HCT116 (cell line): ENCODE data around the gene ZCCHC24. TPM values are rescaled to one million over a fixed set of nuclear protein-coding genes. Genes with fewer than 3 reads are reported as not detected.

Experiments used
- ATAC-seq: fragments of 200-7000 bp; cut with Tn5 transposase; 2 replicates; pipeline ENCODE4 v1.9.1; 2020; ENCODE audit warnings: mild to moderate bottlenecking, moderate library complexity
- BruUV-seq: library from RNA; stranded (reverse); fragments of 400-500 nt; replicated peaks from 2 replicates; lab custom pipeline; 2021; lab: Mats Ljungman, UMichigan
- CTCF ChIA-PET: fragments of 300-600 bp; sonication (Branson Sonifier 250); formaldehyde crosslinking; loops from one replicate; lab custom pipeline; 2021; ENCODE audit warnings: antibody characterized with exemption; lab: Charles Lee
- POLR2A ChIA-PET: fragments of 300-600, 350-600 bp; sonication (Branson Sonifier 250); formaldehyde crosslinking; loops from one replicate; lab custom pipeline; 2021; ENCODE audit warnings: antibody characterized with exemption; lab: Charles Lee
- RAD21 ChIA-PET, 2 experiments: fragments of 300-600 bp; sonication (Branson Sonifier 250); formaldehyde crosslinking; loops; one replicate each; lab custom pipeline; 2023; ENCODE audit warnings: low total read pairs in 2 of 2; ENCODE audit not compliant: uncharacterized antibody in 2 of 2, unreplicated experiment in 2 of 2, low non-redundant PET in 1 of 2; lab: Charles Lee
- DNase-seq: peaks from one replicate; pipeline ENCODE4 v3.0.0-alpha.2; 2010; ENCODE audit warnings: low read depth, low spot score
- H2AFZ ChIP-seq: fragments of 200-600 bp; shearing (Covaris generic), sonication (generic); 2 replicates; pipeline ENCODE4 v1.6.1; 2017; ENCODE audit warnings: low read depth, mixed run types, mixed read lengths, antibody characterized with exemption, low read length; ENCODE audit not compliant: poor library complexity, severe bottlenecking
- H3K27ac ChIP-seq: 2 replicates; pipeline ENCODE4 v1.5.1; 2012; ENCODE audit warnings: low read depth, low read length
- H3K27me3 ChIP-seq: fragments of 200-600 bp; sonication (generic); 2 replicates; pipeline ENCODE4 v1.6.1; 2016; ENCODE audit warnings: mixed run types, low read length, mixed read lengths; ENCODE audit not compliant: insufficient read depth
- H3K36me3 ChIP-seq, 2 experiments: fragments of 200-500 bp in 1 of 2; fragments of 200-600 bp in 1 of 2; sonication (Bioruptor generic) in 1 of 2; sonication (generic) in 1 of 2; 2 replicates each; pipeline versions ENCODE4 v1.5.1 to v1.6.1; 2014 to 2016; ENCODE audit warnings: low read length in 2 of 2, inconsistent platforms in 1 of 2, mixed read lengths in 1 of 2, mixed run types in 1 of 2; ENCODE audit not compliant: insufficient read depth in 2 of 2, control insufficient read depth in 1 of 2
- H3K4me1 ChIP-seq, 2 experiments: fragments of 200-600 bp in 1 of 2; sonication (generic) in 1 of 2; 2 replicates each; pipeline versions ENCODE4 v1.5.1 to v1.6.1; 2012 to 2017; ENCODE audit warnings: low read length in 2 of 2, inconsistent platforms in 1 of 2, mild to moderate bottlenecking in 1 of 2, mixed read lengths in 1 of 2, mixed run types in 1 of 2, moderate library complexity in 1 of 2; ENCODE audit not compliant: insufficient read depth in 2 of 2, control insufficient read depth in 1 of 2
- H3K4me2 ChIP-seq: fragments of 200-600 bp; sonication (generic); 2 replicates; pipeline ENCODE4 v1.6.1; 2017; ENCODE audit warnings: mixed run types, low read length, mixed read lengths
- H3K4me3 ChIP-seq, 2 experiments: fragments of 200-600 bp in 1 of 2; sonication (generic) in 1 of 2; replicated peaks in 1 of 2; 2 replicates each; pipeline ENCODE4 v1.5.1; 2011 to 2016; ENCODE audit warnings: low read length in 2 of 2, control low read depth in 1 of 2, low read depth in 1 of 2, mild to moderate bottlenecking in 1 of 2, mixed read lengths in 1 of 2, mixed run types in 1 of 2
- H3K79me2 ChIP-seq: fragments of 200-600 bp; sonication (generic); 2 replicates; pipeline ENCODE4 v1.6.1; 2017; ENCODE audit warnings: mild to moderate bottlenecking, mixed run types, low read length, moderate library complexity, mixed read lengths; ENCODE audit not compliant: insufficient read depth
- H3K9ac ChIP-seq: fragments of 200-600 bp; sonication (generic); 2 replicates; pipeline ENCODE4 v1.6.1; 2016; ENCODE audit warnings: low read length, mixed read lengths
- H3K9me2 ChIP-seq: fragments of 200-600 bp; sonication (generic), shearing (Covaris generic); 2 replicates; pipeline ENCODE4 v1.6.1; 2017; ENCODE audit warnings: mixed run types, mild to moderate bottlenecking, moderate library complexity; ENCODE audit not compliant: insufficient read depth
- H3K9me3 ChIP-seq, 2 experiments: fragments of 200-500 bp in 1 of 2; fragments of 200-600 bp in 1 of 2; sonication (Bioruptor generic) in 1 of 2; sonication (generic) in 1 of 2; 2 replicates each; pipeline ENCODE4 v1.6.1; 2014 to 2017; ENCODE audit warnings: low read length in 2 of 2, mixed read lengths in 2 of 2, inconsistent platforms in 1 of 2, low read depth in 1 of 2, mild to moderate bottlenecking in 1 of 2, mixed run types in 1 of 2, moderate library complexity in 1 of 2; ENCODE audit not compliant: control insufficient read depth in 1 of 2, insufficient read depth in 1 of 2
- H4K20me1 ChIP-seq: fragments of 200-600 bp; sonication (generic), shearing (Covaris generic); 2 replicates; pipeline ENCODE4 v1.6.1; 2017; ENCODE audit warnings: mixed run types, mild to moderate bottlenecking, moderate library complexity; ENCODE audit not compliant: insufficient read depth
- CEBPB ChIP-seq: IDR thresholded peaks from 2 replicates; pipeline ENCODE4 v1.6.1; 2012; ENCODE audit warnings: low read depth
- CTCF ChIP-seq, 3 experiments: fragments of 200-600 bp in 1 of 3; sonication (generic) in 1 of 3; IDR thresholded peaks in 2 of 3; conservative IDR thresholded peaks in 1 of 3; 2 replicates each; pipeline ENCODE4 v1.5.1; 2012 to 2017; ENCODE audit warnings: low read depth in 2 of 3, low read length in 2 of 3, antibody characterized with exemption in 1 of 3, borderline replicate concordance in 1 of 3, control low read depth in 1 of 3, mild to moderate bottlenecking in 1 of 3, mixed read lengths in 1 of 3, mixed run types in 1 of 3, moderate library complexity in 1 of 3; ENCODE audit not compliant: insufficient read depth in 1 of 3
- EGR1 ChIP-seq: IDR thresholded peaks from 2 replicates; pipeline ENCODE4 v1.6.1; 2012; ENCODE audit warnings: low read depth
- EZH2phosphoT487 ChIP-seq: fragments of 200-600 bp; IDR thresholded peaks from 2 replicates; pipeline ENCODE4 v1.6.1; 2018; ENCODE audit warnings: antibody characterized with exemption, borderline replicate concordance
- FOSL1 ChIP-seq: IDR thresholded peaks from 2 replicates; pipeline ENCODE4 v1.6.1; 2012; ENCODE audit warnings: low read depth
- JUND ChIP-seq: IDR thresholded peaks from 2 replicates; pipeline ENCODE4 v1.6.1; 2012
- POLR2AphosphoS5 ChIP-seq: IDR thresholded peaks from 2 replicates; pipeline ENCODE4 v1.6.1; 2011; ENCODE audit warnings: mild to moderate bottlenecking, low read depth, low read length, moderate library complexity
- REST ChIP-seq: IDR thresholded peaks from 2 replicates; pipeline ENCODE4 v1.6.1; 2012; ENCODE audit warnings: low read depth
- SIN3A ChIP-seq: IDR thresholded peaks from 2 replicates; pipeline ENCODE4 v1.6.1; 2012; ENCODE audit warnings: low read depth
- SRF ChIP-seq: IDR thresholded peaks from 2 replicates; pipeline ENCODE4 v1.6.1; 2012; ENCODE audit warnings: low read depth
- TCF7L2 ChIP-seq: IDR thresholded peaks from 2 replicates; pipeline ENCODE4 v1.7.0; 2011; ENCODE audit warnings: borderline replicate concordance, inconsistent platforms; ENCODE audit not compliant: insufficient read depth, insufficient read length; ENCODE audit errors: extremely low read depth
- YY1 ChIP-seq: IDR thresholded peaks from 2 replicates; pipeline ENCODE4 v1.6.1; 2011; ENCODE audit warnings: low read length, low read depth, moderate library complexity, mild to moderate bottlenecking; ENCODE audit not compliant: insufficient replicate concordance; ENCODE audit errors: extremely low read depth
- ZBTB33 ChIP-seq: IDR thresholded peaks from 2 replicates; pipeline ENCODE4 v1.6.1; 2011; ENCODE audit warnings: mild to moderate bottlenecking, low read length, moderate library complexity; ENCODE audit not compliant: insufficient replicate concordance; ENCODE audit errors: extremely low read depth
- intact Hi-C: fragments of 100-400 bp; cut with micrococcal nuclease; formaldehyde crosslinking; loops from 2 replicates; pipeline ENCODE4 v1.10.0; 2022
- total RNA-seq: library from RNA; stranded (reverse); gene quantifications from one replicate; pipeline ENCODE4 v1.2.1, GENCODE V29; 2021; ENCODE audit not compliant: unreplicated experiment

Gene ZCCHC24
- total RNA-seq, 1 experiment from 2014 or later, result 7.0 TPM

GRCh38 chr10:79340646-79341244 lies 104.7 kb downstream of the ZCCHC24 start:
- CTCF ChIA-PET, result no interaction called here
- RAD21 ChIA-PET, result no interaction called here
- Histone ChIP-seq H3K79me2 (no peaks in the 10 kb centered on the region), H3K4me2 (no peak overlapping the region), H4K20me1 (no peaks in the 10 kb centered on the region), H2AFZ (no peak overlapping the region), H3K9ac (no peak overlapping the region), H3K27ac (no peak overlapping the region), H3K9me3 (no peaks in the 10 kb centered on the region), H3K9me2 (no peaks in the 10 kb centered on the region), H3K27me3 (no peaks in the 10 kb centered on the region), H3K4me1 (peaks cover 0 to 12% of the 10 kb centered on the region in 2 experiments; a peak in 1 of 4 replicates), H3K36me3 (no peaks in the 10 kb centered on the region), H3K4me3 (no peak overlapping the region)
- no peak for TF ChIP-seq REST
- no peak for TF ChIP-seq EZH2phosphoT487
- TF ChIP-seq POLR2AphosphoS5, result no peak
- no peak for TF ChIP-seq JUND
- no peak for TF ChIP-seq SRF
- TF ChIP-seq FOSL1, result no peak
- no peak for TF ChIP-seq CEBPB
- TF ChIP-seq TCF7L2, result no peak
- TF ChIP-seq CTCF (IDR thresholded peaks at IDR 0.05 in 2 of 3, conservative IDR thresholded peaks at IDR 0.05 in 1 of 3; ENCODE audit: borderline replicate concordance in 1 of 3, insufficient read depth in 1 of 3, low read depth in 2 of 3, low read length in 2 of 3), result no peak
- TF ChIP-seq YY1, result no peak
- no peak for TF ChIP-seq SIN3A
- TF ChIP-seq ZBTB33, result no peak
- TF ChIP-seq EGR1, result no peak
- POLR2A ChIA-PET, result no interaction called here
- DNase-seq (no peak), ATAC-seq (no peak)
- no TSS peak for BruUV-seq
- intact Hi-C loops, result no loop called here
